HG03575 (cell line): ENCODE data around the gene PCBP3.

Experiments used
- ATAC-seq: cut with Tn5 transposase; IDR thresholded peaks from one replicate; pipeline ENCODE4 v1.9.1; 2021; ENCODE audit not compliant: unreplicated experiment, insufficient number of reproducible peaks, low FRiP score; ENCODE audit errors: extremely low read depth

The PCBP3 gene

GRCh38 chr21:45916011-45916840, 272.7 kb downstream of the PCBP3 start:
- ATAC-seq: no peak

DNA sequence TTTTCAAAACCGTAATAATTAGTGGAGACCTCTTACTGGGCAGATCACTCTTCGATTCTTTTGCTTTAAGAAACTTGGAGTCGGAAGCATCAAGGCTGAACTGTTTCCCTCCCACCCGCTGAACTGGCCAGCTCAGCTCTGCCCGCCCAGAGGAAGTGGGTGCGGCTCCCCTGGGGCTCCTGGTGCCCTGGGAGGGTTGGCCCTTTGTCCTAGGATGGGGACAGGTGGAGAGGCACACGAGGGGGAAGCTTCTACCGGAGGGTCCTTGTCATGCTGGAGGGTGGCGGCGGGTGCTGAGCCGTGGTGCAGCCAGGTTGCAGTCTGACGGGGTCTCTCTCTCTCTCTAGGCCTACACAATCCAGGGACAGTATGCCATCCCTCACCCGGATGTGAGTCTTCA, 273.7 kb downstream of the PCBP3 start:
- no peak for ATAC-seq

GRCh38 chr21:45918011-45918410, 274.5 kb downstream of the PCBP3 start:
- ATAC-seq: no peak

GRCh38 chr21:45918835-45919447, 275.4 kb downstream of the PCBP3 start:
- no peak for ATAC-seq

DNA sequence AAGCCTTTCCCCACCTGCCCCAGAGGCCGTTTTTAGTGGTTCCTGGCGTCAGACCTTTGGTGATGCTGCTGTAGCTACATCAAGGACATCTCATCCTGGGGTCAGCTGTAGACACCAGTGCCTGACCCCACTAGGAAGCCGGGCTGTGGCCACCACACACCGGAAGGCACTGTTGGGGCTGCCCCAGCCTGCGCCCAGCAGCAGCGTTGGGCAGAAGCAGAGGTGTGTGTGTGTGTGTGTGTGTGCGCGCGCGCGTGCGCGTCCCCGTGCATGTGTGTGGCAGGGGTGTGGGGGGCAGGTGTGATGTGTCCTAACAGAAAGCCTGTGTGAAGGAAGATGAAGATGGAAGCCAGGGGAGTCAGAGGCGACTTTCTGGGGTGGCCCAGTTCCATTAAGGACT, 276.1 kb downstream of the PCBP3 start:
- no peak for ATAC-seq

- no peak for ATAC-seq
Observed at GRCh38 chr21:45920824-45921600, 277.5 kb downstream of the PCBP3 start.

GRCh38 chr21:45921917-45922316, 278.4 kb downstream of the PCBP3 start:
- no peak for ATAC-seq

DNA sequence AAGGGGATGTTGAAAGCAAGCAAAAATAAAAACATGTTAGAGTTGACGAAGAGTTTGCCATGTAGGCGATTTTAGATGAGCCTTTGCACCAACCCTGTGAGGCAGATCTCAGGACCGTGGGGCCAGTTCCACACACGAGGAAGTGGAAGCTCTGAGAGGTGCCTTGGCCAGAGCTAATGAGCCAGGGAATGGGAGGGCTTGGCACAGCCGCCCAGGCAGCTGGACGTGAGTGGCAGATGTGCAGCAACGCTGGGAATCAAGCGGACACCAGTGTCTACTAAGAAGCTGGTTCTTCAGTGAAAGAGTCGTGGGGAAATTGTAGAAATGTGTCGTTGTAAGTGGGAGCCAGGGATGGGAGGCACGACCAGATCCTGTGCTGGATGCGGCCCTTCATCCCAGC, 279.1 kb downstream of the PCBP3 start:
- ATAC-seq: no peak

DNA sequence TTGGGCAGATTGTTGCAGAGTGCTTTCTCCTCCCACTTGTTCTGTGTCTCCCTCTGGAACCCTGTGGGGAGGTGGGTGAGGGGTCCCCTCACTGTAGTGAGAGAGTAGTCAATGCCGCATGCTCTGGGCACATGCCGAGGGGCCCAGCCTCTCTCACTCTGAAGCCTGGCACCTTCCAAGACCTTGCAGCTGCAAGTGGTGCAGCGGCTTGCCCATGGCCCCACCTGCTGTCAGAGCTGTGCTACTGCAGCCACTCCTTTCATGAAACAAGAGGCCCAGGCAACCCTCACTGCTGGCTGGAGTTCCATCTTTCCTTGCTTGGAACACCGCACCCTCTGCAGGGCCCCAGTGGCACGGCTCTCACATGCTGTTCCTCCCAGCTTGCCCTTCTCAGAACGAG, 279.6 kb downstream of the PCBP3 start:
- ATAC-seq: no peak

GRCh38 chr21:45926281-45926680, 282.8 kb downstream of the PCBP3 start:
- ATAC-seq: no peak

DNA sequence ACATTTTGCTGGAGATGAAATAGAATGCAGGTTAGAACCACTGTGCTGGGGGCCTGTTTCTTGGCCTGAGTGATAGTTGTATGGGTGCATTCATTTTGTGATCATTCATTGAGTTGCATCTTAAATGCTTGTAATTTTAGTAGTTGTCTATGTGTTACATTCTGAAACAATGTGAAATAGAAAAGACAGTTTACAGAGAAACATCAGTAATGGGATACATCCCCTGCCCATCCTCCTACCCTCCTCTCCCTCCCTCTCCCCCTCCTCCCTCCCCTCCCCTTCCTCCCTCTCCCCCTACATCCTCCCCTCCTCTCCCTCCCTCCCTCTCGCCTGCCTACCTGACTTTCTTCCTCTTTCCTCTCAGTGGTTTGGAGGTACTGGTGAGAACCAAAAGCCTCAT, 283.5 kb downstream of the PCBP3 start:
- no peak for ATAC-seq

- ATAC-seq: no peak
Observed at GRCh38 chr21:45927851-45928850, 284.6 kb downstream of the PCBP3 start.

- no peak for ATAC-seq
Observed at GRCh38 chr21:45929449-45929848, 285.9 kb downstream of the PCBP3 start.

DNA sequence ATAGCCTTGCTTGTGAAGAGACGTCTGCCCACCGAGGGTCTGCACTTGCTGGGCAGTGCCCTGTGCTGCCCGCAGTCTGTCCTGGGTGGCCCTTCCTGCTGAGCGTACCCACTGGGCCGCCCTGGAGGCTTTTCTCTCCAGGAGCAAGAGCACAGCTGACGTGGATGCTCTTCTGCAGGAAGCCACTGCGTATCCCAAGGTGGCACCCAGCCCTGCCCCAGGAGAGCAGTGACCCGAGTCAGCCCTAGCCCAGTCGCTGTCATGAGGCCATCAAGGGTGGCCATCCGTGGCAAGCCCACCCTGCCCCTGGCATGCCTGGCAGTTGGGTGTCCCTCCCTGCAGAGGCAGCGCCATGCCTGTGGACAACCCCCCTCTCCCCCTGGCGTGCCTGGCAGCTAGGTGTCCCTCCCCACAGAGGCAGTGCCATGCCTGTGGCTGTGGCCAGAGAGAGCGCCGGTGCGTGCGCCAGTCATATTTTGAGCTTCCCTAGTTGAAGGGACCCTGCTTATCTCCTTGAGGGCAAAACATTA, 286.8 kb downstream of the PCBP3 start:
- no peak for ATAC-seq

DNA sequence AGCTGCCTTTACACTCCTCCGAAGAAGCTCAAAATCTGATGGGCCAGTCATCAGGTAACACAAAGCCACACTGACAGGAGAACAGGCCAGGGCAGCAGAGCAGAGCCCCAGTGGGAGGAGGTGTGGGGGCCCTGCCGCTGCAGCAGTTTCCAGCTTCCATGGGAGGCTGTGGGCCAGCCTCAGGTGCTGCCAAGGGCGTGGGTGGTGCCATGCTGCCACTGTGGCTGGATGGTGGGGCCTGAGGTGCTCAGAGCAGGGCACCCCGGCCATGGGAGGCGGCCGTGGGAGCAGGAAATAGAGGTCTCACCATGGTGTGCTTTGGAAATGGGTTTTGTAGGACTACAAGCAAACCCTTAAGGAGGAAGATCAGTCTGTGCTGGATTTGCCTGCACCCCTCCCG, 287.3 kb downstream of the PCBP3 start:
- no peak for ATAC-seq

- ATAC-seq: no peak
Observed at GRCh38 chr21:45931397-45931969, 288.0 kb downstream of the PCBP3 start.

GRCh38 chr21:45932922-45933502, 289.5 kb downstream of the PCBP3 start:
- no peak for ATAC-seq

GRCh38 chr21:45934085-45934484, 290.6 kb downstream of the PCBP3 start:
- no peak for ATAC-seq
